Umbilical cord (tissue), 2 donors: ENCODE data around the gene RNU5B-1. TPM values are rescaled to one million over a fixed set of nuclear protein-coding genes. Genes with fewer than 3 reads are reported as not detected.

Experiments
- DNase-seq: peaks from one replicate; pipeline ENCODE4 v3.0.0-alpha.2; 2015; ENCODE audit warnings: low spot score
- total RNA-seq: library from RNA; depleted of rRNA; stranded (reverse); fragments of >200 nt; gene quantifications from one replicate; pipeline ENCODE4 v1.2.3, GENCODE V29; 2014; ENCODE audit warnings: low replicate concordance; ENCODE audit not compliant: insufficient read depth

RNU5B-1 gene
- total RNA-seq, 1 donor from 2014 or later = not detected

DNA sequence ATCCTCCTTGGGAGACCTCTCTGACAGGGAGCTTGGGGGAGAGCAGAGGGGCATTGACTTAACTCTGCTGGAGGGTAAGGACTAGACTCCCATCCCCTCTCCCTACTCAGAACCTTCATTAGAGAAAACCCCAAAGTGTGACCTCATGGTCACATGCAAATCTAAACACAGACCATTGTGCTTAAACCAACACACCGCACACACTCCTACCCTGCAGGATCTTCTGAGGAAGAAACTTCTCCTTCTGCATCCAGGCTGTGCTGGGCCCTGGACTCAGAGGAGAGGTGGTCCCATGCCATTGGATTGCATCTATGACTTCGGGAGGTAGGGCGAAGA is 17.0 kb upstream of the RNU5B-1 start:
- DNase-seq = no peak

DNA sequence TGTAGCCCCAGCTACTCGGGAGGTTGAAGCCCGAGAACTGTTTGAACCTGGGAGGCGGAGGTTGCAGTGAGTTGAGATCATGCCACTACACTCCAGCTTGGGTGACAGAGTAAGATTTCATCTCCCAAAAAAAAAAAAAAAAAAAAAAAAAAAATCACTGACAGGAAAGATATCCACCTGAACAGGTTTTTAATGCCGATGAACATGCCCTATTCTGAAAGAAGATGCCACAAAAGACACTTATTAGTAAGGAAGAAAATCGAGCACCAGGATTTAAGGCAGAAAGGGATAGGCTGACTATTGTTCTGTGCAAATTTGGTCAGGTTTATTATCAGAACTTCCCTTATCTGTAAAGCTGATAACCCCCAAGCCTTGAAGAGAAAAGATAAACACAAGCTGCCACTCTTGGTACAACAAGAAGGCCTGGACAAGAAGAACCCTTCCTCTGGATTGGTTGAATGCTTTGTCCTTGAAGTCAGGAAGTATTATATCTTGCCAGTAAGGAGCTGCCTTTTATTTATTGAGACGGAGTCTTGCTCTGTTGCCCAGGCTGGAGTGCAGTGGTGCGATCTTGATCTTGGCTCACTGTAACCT is 15.1 kb upstream of the RNU5B-1 start:
- no peak for DNase-seq

DNA sequence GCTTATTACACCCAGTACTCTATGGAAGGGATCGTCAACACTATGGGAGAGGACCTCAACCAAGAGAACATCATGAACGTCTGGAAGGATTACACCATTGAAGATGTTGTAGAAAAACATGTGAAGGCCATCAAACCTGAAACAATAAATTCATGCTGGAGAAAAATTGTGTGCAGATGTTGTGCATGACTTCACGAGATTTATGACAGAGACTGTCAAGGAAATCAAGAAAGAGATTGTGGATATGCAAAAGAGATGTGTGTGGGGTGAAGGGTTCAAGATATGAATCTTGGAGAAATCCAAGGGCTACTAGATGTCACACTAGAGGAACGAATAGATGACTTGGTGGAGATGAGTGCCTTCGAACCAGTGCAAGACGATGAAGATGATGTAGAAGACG is 14.2 kb upstream of the RNU5B-1 start:
- no peak for DNase-seq

DNA sequence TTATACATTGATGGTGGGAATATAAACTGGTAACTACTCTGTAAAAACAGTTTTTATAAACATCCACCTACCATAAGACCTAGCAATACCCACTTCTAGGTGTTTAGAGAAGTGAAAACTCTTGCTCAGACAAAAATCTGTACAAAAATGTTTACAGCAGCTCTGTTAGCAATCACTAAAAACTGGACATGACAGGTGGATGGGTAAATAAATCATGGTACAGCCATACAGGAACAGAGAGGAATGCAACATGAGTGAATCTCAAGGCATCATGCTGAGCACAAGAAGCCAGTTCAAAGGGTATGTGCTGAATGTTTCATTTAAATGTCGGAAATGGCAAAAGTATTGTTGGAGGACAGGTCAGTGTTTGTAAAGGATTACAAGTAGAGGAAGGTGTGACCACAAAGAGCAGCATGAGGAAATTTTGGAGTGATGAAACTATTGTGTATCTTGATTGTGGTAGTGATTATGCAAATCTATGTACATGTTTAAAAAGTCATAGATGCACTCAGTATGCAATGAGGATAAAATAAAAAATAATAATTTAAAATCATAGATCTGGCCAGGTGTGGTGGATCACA is 11.4 kb upstream of the RNU5B-1 start:
- DNase-seq = peak; percentile 28

DNA sequence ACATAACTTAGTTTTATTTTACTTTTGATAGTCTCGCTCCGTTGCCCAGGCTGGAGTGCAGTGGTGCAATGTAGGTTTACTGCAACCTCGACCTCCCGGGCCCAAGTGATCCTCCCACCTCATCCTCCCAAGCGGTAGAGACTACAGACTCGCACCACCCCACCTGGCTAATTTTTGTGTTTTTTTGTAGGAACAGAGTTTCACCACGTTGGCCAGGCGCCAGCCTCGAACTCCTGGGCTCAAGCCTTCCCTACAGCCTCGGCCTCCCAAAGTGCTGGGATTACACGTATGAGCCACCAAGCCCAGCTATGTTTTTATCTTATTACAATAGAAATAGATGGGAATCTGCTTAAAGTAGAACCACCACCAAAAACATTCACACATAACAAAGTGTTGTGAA is 5.7 kb upstream of the RNU5B-1 start:
- no peak for DNase-seq

DNA sequence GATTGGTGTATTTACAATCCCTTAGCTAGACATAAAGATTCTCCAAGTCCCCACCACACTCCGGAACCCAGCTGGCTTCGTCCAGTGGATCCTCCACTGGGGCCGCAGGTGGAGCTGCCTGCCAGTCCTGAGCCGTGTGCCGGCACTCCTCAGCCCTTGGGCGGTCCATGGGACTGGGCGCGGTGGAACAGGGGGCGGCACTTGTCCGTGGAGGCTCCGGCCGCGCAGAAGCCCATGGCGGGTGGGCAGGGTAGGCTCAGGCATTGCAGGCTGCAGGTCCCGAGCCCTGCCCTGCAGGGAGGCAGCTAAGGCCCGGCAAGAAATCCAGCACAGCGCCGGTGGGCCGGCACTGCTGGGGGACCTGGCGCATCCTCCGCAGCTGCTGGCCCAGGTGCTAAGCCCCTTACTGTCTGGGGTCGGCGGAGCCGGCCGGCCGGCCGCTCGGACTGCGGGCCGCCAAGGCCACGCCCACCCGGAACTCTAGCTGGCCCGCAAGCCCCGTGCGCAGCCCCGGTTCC is 3.5 kb upstream of the RNU5B-1 start:
- no peak for DNase-seq

DNA sequence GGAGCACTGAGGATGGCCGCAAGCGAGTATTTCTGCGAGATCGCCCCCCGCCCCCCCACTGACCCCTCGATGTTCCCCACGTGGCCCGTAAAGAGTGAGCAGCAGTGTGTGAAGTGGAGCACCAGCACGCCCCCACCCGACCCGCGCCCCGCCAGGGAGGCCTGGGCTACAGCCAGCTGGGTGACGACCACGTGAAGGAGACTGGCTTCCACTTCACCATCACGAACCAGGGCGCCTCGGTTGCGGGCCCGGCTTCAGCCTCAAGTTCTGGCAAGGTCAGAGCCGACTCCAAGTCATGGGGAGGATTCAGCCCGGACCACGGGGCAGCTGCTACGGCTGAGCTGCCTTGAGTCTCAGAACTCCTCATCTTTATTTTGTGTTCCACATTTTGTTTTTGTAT is 2.4 kb upstream of the RNU5B-1 start:
- no peak for DNase-seq

DNA sequence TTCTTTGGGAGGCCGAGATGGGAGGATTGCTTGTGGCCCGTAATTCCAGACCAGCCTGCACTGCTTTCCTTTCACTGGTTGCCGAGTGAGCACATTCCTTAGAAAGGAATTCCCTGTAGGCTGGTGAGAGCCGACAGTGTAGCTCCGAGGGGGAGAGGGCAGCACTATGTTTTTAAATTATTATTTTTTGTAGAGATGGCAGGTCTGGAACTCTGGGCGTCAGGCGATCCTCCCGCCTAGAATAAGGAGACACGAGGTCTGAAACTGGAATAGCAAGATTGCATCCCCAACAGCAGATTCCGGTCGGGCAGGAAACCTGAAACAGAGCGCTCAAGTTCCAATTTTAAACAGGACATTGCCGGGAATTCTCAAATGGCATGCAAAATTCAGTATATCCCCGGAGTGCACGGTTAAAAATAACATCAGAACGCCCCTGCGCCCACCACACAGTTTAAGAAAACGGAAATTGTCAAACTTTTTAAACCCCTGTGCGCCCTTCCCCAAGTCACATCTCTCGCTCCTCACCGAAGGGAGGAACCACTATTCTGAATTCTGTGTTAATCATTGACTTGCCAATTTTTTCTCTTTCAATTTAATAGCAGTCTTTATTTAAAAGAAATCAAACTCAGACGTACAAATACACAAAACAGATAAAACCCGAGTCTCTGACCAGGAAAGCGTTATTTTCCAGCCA is 643 bp upstream of the RNU5B-1 start:
- DNase-seq = peak; percentile 89

DNA sequence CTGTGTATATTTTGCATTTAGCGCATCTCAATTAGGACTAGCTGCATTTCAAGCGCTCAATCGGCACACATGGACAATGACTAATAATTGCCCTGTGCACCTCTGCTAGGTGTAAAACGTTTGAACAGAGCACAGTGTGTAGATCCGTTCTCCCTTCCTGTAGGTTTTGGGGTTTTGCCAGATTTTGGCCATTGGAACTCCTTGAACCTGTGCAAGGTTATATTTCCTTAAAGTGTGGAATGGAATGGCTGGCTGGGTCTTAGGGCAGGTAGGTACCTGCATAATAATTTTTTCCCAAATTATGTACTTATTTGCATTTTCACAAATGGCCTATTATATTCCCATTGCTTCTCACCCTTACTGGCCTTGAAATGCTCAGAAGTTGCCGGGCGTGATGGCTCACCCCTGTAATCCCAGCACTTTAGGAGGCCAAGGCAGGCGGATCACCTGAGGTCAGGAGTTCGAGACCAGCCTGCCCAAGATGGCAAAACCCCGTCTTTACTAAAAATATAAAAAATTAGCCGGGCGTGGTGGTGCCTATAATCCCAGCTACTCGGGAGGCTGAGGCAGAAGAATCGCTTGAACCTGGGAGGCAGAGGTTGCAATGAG is 777 bp downstream of the RNU5B-1 start:
- DNase-seq = no peak

DNA sequence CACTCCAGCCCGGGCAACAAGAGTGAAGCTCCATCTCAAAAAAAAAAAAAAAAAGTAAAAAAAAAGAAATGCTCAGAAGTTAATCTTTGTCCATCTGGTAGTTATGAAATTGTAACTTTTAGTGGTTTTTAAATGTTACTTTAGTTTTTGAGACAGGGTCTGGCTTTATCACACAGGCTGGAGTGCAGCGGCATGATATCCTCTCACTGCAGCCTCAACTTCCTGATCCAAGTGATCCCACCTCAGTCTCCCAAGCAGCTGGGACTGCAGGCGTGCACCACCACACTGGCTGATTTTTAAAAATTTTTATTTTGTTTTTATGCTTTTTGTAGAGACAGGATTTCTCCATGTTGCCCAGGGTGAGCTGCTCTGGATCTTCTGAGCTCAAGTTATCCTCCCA is 1.3 kb downstream of the RNU5B-1 start:
- DNase-seq = no peak

DNA sequence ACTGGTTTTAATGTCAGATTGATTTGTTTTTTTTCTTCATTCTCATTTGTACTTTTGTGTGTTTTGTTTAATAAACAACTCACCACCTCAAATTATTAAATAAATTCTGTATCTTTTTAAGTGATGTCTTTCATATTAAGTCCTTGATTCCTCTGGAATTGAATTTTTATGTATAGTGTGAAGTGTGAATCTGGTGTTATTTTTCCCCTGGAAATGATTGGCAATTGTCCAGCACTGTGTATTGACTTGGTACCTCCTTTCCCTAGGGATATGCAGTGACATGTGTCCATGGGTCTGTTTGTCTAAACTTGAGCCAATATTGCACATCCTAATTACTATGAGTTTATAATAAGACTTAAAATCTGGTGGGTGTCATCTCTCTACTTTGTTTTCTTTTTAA is 2.1 kb downstream of the RNU5B-1 start:
- no peak for DNase-seq

DNA sequence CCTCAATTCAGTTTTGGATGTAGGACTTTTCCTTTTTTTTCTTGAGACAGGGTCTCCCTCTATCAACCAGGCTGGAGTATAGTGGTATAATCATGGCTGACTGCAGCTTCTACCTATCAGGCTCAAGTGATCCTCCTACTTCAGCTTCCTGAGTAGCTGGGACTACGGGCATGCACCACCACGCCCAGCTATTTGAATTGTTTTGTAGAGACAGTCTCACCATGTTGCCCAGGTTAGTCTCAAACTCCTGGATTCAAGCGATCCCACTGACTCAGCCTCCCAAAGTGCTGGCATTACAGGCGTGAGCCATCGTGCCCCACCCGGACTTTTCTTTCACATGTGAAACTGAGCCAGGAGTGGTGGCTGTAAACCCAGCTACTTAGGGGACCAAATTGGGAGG is 3.5 kb downstream of the RNU5B-1 start:
- no peak for DNase-seq

DNA sequence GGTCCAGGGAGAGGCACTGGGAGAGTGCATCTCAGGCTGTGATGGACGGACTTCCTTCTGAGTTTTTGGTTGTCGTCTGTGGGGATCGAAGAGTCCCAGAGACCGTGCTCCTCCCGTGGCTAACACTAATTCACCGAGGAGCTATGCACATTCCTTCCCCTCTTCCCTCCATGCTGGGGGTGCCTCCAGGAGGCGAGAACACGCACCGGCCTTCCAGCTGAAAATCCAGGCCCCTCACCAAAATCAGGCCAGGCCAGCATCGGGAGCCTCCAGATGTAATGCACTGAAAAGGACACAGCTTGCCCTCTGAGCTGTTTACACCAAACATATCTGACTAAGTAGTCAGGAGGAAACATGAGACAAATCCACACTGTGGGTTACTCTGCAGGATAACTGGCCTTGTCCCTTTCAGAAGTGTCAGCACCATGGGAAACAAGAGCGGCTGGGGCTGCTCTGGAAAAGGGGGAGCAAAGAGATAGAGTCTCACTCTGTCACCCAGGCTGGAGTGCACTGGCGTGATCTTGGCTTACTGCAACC is 5.5 kb downstream of the RNU5B-1 start:
- DNase-seq = no peak

DNA sequence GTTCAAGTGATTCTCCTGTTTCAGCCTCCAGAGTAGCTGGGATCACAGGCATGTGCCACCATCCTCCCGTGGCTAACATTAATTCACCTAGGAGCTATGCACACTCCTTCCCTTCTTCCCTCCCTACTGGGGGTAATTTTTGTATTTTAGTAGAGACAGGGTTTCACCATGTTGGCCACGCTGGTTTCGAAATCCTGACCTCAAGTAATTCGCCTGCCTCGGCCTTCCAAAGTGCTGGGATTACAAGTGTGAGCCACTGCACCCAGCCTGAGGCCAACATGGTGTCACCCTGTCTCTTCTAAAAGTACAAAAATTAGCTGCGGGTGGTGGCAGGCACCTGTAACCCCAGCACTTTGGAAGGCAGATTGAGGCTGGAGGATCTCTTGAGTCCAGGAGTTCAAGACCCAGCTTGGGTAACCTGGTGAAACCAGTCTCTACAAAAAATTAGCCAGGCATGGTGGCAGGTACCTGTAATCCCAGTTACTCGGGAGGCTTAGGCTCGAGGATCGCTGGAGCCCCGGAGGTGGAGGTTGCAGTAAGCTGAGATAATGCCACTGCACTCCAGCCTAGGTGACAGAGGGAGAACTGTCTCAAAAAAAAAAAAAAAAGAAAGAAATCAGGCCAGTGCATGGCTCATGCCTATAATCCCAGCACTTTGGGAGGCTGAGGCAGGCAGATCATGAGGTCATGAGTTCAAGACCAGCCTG is 6.1 kb downstream of the RNU5B-1 start:
- no peak for DNase-seq

DNA sequence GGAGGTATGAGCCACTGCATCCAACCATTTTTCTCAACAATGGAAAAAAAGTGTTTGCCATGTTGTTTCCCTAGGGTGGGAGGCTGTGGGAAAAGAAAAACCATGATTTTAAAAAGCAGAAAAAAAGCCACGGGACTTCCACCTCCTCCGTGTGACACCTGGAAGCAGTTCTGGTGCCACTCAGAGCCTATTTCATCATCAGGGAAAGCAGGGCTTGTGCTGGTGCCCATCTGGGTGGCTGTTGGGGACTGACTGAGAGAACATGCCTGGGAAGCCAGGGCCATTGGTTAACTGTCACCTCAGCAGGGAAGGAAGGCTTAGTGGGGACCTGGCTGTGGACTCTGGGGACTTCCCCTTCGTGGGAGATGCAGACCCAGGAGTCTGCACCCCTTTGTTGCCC is 7.3 kb downstream of the RNU5B-1 start:
- DNase-seq = no peak

DNA sequence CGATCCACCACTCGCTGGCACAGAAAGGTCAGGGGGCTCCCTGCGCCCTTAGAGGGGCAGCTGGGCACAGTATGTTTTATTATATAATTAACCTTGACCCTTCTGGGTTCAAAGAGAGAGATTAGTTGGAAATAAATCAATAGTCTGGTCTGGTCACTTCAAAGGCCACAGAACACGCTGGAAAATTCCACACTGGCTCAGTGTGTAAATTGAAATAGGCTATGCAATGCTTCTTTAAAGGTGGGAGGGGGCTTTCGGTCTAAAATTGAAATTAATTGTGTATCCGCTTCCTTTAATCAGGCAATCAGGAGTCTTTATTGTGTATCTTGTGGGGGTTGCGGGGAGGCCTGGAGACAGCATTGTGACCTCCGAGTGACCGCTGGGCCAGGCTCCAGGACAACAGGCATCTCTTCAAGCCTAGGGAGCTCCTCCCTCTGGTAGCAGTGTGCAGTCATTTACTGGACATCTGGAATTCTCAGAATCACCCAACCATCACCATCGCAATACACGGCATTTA is 8.0 kb downstream of the RNU5B-1 start:
- peak; percentile 35 for DNase-seq

DNA sequence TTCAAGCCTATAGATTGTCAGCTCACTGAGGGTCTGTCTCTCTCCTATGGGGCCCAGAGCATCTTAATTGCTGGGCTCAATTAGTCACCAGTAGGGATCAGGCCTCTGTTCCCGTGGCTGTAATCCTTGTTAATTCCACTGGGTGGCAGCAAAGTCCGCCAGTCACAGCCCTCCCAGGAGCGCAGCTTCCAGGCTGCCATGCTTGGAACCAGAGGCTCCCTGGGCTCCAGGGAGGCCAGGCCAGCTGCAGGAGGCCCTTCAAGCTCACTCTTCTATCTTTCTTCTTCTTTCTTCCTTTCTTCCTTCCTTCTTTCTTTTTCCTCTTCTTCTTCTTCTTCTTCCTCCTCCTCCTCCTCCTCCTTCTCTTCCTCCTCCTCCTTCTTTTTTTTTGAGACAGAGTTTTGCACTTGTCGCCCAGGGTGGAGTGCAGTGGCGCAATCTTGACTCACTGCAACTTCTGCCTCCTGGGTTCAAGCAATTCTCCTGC is 14.4 kb downstream of the RNU5B-1 start:
- peak; percentile 84 for DNase-seq

DNA sequence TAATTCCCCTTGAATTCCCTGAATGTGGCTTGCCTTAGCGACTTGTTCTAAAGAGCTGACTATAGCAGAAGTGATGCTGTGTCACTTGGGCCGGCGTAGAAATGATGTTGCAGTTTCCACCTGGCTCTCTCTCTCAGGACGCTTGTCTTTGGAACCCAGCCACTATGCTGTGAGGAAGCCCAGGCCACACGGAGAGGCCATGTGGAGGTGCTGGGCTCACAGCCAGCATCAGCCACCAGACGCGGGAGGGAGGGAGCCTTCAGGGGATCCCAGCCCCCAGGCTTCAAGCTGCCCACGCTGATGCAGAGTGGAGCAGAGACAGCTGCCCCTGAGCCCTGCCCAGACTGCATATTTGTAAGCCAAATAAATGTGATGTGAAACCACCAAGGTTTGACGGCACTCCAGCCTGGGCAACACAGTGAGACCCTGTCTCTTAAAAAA is 18.6 kb downstream of the RNU5B-1 start:
- DNase-seq = peak; percentile 85

DNA sequence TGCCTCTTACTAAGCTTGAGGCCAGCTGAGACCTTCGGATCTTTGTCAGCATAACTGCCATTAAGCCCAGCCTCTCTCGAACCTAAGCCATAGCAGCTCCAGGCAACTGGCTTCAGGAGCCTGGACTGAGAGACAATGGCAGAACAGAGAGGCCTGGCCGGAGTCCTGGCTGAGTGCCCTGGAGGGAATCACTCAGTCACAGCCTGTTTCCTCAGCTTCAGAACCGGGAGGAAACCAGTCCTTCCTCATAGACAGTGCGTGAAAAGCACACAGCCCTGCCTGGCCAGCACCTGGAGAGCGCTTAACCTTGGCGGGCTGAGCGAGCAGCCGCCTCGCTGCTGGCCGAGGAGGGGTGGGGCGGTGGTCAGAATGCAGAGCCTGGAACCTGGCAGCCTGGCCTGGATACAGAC is 21.6 kb downstream of the RNU5B-1 start:
- peak; percentile 76 for DNase-seq

DNA sequence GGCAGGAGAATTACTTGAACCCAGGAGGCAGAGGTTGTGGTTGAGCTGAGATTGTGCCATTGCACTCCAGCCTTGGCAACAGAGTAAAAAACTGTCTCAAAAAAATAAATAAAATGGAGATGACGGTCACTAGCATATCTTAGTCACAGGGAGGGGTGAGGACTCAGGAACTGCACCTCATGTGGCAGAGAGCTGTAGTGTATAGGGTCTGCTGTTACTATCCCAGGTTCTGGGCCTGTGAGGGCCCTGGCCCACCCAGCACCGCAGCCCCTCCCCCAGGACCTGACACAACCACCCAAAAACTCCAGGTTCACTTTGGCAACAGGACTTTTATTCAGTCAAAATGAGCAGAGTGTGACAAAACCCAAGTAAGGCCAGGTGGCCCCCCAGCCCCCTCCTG is 22.3 kb downstream of the RNU5B-1 start:
- no peak for DNase-seq

DNA sequence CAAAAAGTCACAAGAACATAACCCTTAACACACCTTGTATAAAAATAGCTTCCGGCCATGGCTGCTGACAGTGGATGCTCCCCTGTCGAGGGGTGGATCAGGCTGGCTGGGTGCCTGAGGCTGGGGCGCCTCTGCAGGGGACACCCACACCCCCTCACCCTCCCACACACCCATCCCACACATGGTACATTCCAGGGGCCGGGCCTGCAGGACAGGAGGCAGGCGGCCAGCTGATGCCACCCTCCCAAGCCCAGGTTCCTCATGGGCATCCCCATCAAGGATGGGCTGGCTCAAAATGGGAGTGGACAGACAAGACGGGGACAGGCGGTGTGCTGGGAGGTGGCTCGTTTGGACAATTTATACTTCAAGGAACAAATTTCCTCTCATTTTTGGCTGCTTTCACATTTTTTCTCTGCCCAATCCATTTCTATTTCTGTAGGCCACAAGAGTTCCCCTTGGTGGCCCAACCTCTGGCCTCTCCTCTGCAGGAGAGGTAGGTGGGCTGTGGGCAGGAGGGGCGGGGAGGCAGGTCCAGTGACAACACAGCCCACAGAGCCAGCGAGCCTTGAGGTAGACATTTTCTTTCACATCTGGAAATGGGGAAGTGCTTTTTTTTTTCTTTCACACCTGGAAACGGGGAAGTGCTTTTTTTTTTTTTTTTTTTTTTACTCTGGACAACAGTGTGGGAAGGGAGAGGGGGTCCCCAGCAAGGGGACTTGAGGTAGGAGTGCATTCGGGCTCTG is 23.3 kb downstream of the RNU5B-1 start:
- DNase-seq = no peak
